Panc1 (cell line): Measurements from ENCODE around the gene CEP162. TPM values are rescaled to one million over a fixed set of nuclear protein-coding genes. Genes with fewer than 3 reads are reported as not detected.

Experiments used
- ATAC-seq: fragments of 200-7000 bp; cut with Tn5 transposase; 2 replicates; pipeline ENCODE4 v1.9.1; 2020; ENCODE audit warnings: mild to moderate bottlenecking, moderate library complexity
- BruUV-seq: library from RNA; stranded (reverse); fragments of 400-500 nt; replicated peaks from 2 replicates; lab custom pipeline; 2021; lab: Mats Ljungman, UMichigan
- CTCF ChIA-PET: fragments of 300-600 bp; sonication (Branson Sonifier 250); formaldehyde crosslinking; loops from one replicate; lab custom pipeline; 2022; ENCODE audit warnings: antibody characterized with exemption; lab: Charles Lee
- POLR2A ChIA-PET: fragments of 300-600 bp; sonication (Branson Sonifier 250); formaldehyde crosslinking; loops from one replicate; lab custom pipeline; 2022; ENCODE audit warnings: antibody characterized with exemption; lab: Charles Lee
- DNase-seq: peaks from one replicate; pipeline ENCODE4 v3.0.0-alpha.2; 2010; ENCODE audit warnings: low read depth, low spot score
- H3K27ac ChIP-seq: 2 replicates; pipeline ENCODE4 v1.5.1; 2011; ENCODE audit warnings: mild to moderate bottlenecking, low read length, inconsistent platforms
- H3K27me3 ChIP-seq: fragments of 200-500 bp; sonication (Bioruptor generic); 2 replicates; pipeline ENCODE4 v1.6.0; 2014; ENCODE audit warnings: low read length, inconsistent platforms; ENCODE audit not compliant: control insufficient read depth, insufficient read depth
- H3K36me3 ChIP-seq: fragments of 200-500 bp; sonication (Bioruptor generic); 2 replicates; pipeline ENCODE4 v1.5.1; 2014; ENCODE audit warnings: inconsistent platforms, mild to moderate bottlenecking, low read length, moderate library complexity; ENCODE audit not compliant: control insufficient read depth, insufficient read depth
- H3K4me1 ChIP-seq: 2 replicates; pipeline ENCODE4 v1.5.1; 2011; ENCODE audit warnings: inconsistent platforms, mild to moderate bottlenecking, low read length, moderate library complexity; ENCODE audit not compliant: control insufficient read depth, insufficient read depth
- H3K4me3 ChIP-seq, 2 experiments: 2 replicates each; pipeline ENCODE4 v1.5.1; 2011 to 2012; ENCODE audit warnings: low read depth in 2 of 2, low read length in 2 of 2, mild to moderate bottlenecking in 2 of 2, inconsistent platforms in 1 of 2, moderate library complexity in 1 of 2
- H3K9me3 ChIP-seq: fragments of 200-500 bp; sonication (Bioruptor generic); 2 replicates; pipeline ENCODE4 v1.5.1; 2014; ENCODE audit warnings: low read depth, mild to moderate bottlenecking, inconsistent platforms, low read length, moderate library complexity; ENCODE audit not compliant: control insufficient read depth, insufficient read depth
- POLR2AphosphoS5 ChIP-seq: IDR thresholded peaks from 2 replicates; pipeline ENCODE4 v1.6.1; 2012; ENCODE audit warnings: mild to moderate bottlenecking, low read depth, low read length, moderate library complexity
- SIN3A ChIP-seq: IDR thresholded peaks from 2 replicates; pipeline ENCODE4 v1.6.1; 2012; ENCODE audit warnings: low read depth, mild to moderate bottlenecking, low read length, moderate library complexity, borderline replicate concordance; ENCODE audit not compliant: insufficient read depth
- TCF7L2 ChIP-seq: IDR thresholded peaks from 2 replicates; pipeline ENCODE4 v1.6.1; 2011; ENCODE audit warnings: mild to moderate bottlenecking, low read depth, low read length, inconsistent platforms
- in situ Hi-C: cut with HindIII; loops from 2 replicates; pipeline ENCODE4 v1.10.0; 2016; ENCODE audit warnings: low sequenced_read_pairs, low pct_unique_long_range_greater_than_20kb
- intact Hi-C: fragments of 100-400 bp; cut with micrococcal nuclease; formaldehyde crosslinking; loops from one replicate; pipeline ENCODE4 v1.10.0; 2022; ENCODE audit not compliant: unreplicated experiment
- total RNA-seq: library from RNA; stranded (reverse); gene quantifications from one replicate; pipeline ENCODE4 v1.2.1, GENCODE V29; 2021; ENCODE audit not compliant: unreplicated experiment
- TF ChIP-seq, protein P1 (sequence below): fragments of 450-650 bp; IDR thresholded peaks from 2 replicates; pipeline ENCODE4 v1.5.1; 2017; ENCODE audit warnings: mild to moderate bottlenecking
- TF ChIP-seq, protein P2 (sequence below), 2 experiments: IDR thresholded peaks; 2 replicates each; pipeline ENCODE4 v1.6.1; 2011 to 2012; ENCODE audit warnings: low read depth in 2 of 2, control low read depth in 1 of 2, low read length in 1 of 2, mild to moderate bottlenecking in 1 of 2, moderate library complexity in 1 of 2; ENCODE audit not compliant: insufficient read depth in 1 of 2

The CEP162 gene
- total RNA-seq, 1 experiment from 2014 or later = 5.3 TPM

DNA sequence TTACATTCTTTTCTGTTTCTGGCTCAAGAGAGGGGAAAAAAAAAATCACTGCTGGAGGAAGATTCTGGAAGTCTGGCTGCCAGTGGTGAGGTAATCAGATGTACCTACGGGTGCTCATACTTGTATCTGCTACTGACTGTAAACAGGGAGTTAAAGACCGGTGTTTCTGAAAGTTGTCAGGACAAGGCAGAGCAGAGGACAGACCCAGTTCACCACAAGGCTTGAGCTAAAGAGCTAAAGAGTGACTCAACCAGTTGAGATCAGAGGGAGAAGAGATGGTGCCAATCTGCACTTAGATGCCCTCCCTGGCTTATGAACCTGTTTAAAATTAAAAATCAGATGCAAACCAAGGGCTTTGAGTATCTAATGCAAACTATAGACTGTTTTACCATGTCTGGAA lies 55.4 kb downstream of the CEP162 start:
- CTCF ChIA-PET = no interaction called here
- Histone ChIP-seq H3K9me3 (no peaks in the 10 kb centered on the region), H3K4me3 (no peak overlapping the region), H3K4me1 (no peaks in the 10 kb centered on the region), H3K36me3 (peaks cover 2% of the 10 kb centered on the region; the same call in 1 of the 2 replicates), H3K27me3 (no peaks in the 10 kb centered on the region), H3K27ac (no peak overlapping the region)
- BruUV-seq = no TSS peak
- no peak for DNase-seq
- no peak for ATAC-seq
- intact Hi-C loops (no loop called here), in situ Hi-C loops (no loop called here)
- no peak for TF ChIP-seq SIN3A
- no peak for TF ChIP-seq POLR2AphosphoS5
- TF ChIP-seq, protein P1, sequence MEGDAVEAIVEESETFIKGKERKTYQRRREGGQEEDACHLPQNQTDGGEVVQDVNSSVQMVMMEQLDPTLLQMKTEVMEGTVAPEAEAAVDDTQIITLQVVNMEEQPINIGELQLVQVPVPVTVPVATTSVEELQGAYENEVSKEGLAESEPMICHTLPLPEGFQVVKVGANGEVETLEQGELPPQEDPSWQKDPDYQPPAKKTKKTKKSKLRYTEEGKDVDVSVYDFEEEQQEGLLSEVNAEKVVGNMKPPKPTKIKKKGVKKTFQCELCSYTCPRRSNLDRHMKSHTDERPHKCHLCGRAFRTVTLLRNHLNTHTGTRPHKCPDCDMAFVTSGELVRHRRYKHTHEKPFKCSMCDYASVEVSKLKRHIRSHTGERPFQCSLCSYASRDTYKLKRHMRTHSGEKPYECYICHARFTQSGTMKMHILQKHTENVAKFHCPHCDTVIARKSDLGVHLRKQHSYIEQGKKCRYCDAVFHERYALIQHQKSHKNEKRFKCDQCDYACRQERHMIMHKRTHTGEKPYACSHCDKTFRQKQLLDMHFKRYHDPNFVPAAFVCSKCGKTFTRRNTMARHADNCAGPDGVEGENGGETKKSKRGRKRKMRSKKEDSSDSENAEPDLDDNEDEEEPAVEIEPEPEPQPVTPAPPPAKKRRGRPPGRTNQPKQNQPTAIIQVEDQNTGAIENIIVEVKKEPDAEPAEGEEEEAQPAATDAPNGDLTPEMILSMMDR = no peak
- POLR2A ChIA-PET = no interaction called here

DNA sequence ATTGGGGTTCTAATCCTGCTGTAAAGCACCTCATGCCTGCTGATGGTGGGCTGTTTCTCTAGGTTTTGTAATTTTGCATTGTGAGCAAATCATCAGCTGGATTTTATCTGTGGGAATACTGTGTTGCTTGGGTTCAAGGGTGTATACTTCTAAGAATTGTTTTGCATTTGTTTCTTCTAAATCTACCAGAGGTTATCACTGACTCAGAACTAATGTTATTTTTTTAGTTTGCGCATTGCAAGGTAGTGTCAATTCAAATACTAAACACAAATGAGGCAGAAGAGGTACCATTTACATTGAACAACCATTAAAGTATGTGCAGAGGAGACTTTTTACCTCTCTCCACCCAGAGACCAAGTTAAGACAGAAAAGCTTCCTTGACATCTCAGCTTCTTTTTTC lies 60.0 kb downstream of the CEP162 start:
- Histone ChIP-seq H3K36me3 (peaks cover 2% of the 10 kb centered on the region; the same call in 1 of the 2 replicates), H3K27me3 (no peaks in the 10 kb centered on the region), H3K27ac (no peak overlapping the region), H3K9me3 (no peaks in the 10 kb centered on the region), H3K4me1 (no peaks in the 10 kb centered on the region), H3K4me3 (no peak overlapping the region)
- in situ Hi-C loops (no loop called here), intact Hi-C loops (no loop called here)
- ATAC-seq (no peak), DNase-seq (no peak)
- TF ChIP-seq POLR2AphosphoS5 (no peak), TCF7L2 (no peak), SIN3A (no peak)
- TF ChIP-seq, protein P1 = no peak
- TF ChIP-seq, protein P2, sequence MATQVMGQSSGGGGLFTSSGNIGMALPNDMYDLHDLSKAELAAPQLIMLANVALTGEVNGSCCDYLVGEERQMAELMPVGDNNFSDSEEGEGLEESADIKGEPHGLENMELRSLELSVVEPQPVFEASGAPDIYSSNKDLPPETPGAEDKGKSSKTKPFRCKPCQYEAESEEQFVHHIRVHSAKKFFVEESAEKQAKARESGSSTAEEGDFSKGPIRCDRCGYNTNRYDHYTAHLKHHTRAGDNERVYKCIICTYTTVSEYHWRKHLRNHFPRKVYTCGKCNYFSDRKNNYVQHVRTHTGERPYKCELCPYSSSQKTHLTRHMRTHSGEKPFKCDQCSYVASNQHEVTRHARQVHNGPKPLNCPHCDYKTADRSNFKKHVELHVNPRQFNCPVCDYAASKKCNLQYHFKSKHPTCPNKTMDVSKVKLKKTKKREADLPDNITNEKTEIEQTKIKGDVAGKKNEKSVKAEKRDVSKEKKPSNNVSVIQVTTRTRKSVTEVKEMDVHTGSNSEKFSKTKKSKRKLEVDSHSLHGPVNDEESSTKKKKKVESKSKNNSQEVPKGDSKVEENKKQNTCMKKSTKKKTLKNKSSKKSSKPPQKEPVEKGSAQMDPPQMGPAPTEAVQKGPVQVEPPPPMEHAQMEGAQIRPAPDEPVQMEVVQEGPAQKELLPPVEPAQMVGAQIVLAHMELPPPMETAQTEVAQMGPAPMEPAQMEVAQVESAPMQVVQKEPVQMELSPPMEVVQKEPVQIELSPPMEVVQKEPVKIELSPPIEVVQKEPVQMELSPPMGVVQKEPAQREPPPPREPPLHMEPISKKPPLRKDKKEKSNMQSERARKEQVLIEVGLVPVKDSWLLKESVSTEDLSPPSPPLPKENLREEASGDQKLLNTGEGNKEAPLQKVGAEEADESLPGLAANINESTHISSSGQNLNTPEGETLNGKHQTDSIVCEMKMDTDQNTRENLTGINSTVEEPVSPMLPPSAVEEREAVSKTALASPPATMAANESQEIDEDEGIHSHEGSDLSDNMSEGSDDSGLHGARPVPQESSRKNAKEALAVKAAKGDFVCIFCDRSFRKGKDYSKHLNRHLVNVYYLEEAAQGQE (IDR thresholded peaks at IDR 0.05; ENCODE audit: insufficient read depth in 1 of 2, low read depth in 2 of 2, low read length in 1 of 2) = no peak
- POLR2A ChIA-PET = no interaction called here
- CTCF ChIA-PET = no interaction called here
- BruUV-seq = no TSS peak
